Stomach (tissue), 4 donors: ENCODE measurements around the gene NPNT.

Experiments used
- EP300 ChIP-seq: sonication (generic); formaldehyde crosslinking; IDR thresholded peaks from one replicate; pipeline ENCODE4 v1.6.1; 2017; ENCODE audit warnings: antibody characterized with exemption
- POLR2A ChIP-seq, 4 donors: fragments of 450-650 bp; IDR thresholded peaks; one replicate each; pipeline ENCODE4 v1.6.1; 2016; ENCODE audit warnings: antibody characterized with exemption in 4 of 4, control low read depth in 2 of 4, mild to moderate bottlenecking in 1 of 4, moderate library complexity in 1 of 4
- POLR2AphosphoS5 ChIP-seq, 3 donors: sonication (generic); formaldehyde crosslinking; IDR thresholded peaks; one replicate each; pipeline ENCODE4 v1.6.1; 2016; ENCODE audit warnings: antibody characterized with exemption in 3 of 3
- TF ChIP-seq, protein P1 (sequence below), 7 experiments: fragments of 450-650 bp in 4 of 7; fragments of 200-600 bp in 3 of 7; sonication (generic) in 3 of 7; IDR thresholded peaks; one replicate each; pipeline ENCODE4 v1.5.1; 2016 to 2019; ENCODE audit warnings: antibody characterized with exemption in 7 of 7, control low read depth in 2 of 7, mild to moderate bottlenecking in 1 of 7

DNA sequence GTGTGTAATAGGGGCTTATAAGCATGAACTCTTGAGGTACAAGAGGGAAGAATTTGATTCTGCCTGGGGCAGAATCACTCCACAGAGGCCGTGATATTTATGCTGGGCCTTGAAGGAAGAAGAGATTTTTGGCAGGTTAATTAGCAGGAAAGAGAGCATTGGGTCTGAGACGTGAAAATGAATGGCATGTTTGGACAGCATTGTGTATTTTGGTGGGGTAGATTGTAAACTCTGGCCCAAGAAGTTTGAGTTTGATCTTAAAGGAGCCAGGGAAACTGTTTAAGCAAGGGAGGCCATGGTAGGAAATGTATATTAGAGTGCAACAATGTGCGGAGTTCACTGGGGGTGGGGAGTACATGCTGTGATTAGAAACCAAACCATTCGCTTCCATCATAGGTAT, 62.4 kb downstream of the NPNT start:
- TF ChIP-seq, protein P1, sequence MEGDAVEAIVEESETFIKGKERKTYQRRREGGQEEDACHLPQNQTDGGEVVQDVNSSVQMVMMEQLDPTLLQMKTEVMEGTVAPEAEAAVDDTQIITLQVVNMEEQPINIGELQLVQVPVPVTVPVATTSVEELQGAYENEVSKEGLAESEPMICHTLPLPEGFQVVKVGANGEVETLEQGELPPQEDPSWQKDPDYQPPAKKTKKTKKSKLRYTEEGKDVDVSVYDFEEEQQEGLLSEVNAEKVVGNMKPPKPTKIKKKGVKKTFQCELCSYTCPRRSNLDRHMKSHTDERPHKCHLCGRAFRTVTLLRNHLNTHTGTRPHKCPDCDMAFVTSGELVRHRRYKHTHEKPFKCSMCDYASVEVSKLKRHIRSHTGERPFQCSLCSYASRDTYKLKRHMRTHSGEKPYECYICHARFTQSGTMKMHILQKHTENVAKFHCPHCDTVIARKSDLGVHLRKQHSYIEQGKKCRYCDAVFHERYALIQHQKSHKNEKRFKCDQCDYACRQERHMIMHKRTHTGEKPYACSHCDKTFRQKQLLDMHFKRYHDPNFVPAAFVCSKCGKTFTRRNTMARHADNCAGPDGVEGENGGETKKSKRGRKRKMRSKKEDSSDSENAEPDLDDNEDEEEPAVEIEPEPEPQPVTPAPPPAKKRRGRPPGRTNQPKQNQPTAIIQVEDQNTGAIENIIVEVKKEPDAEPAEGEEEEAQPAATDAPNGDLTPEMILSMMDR (IDR thresholded peaks at IDR 0.05) = no peak
- TF ChIP-seq EP300 (no peak), POLR2AphosphoS5 (IDR thresholded peaks at IDR 0.05) (no peak), POLR2A (IDR thresholded peaks at IDR 0.05) (no peak)
